Activated CD4-positive, alpha-beta T cell treated with anti-CD3 and anti-CD28 coated beads for 48 hours (primary cell): Measurements from ENCODE around the gene STRA6.

Experiments used
- DNase-seq: peaks from one replicate; pipeline ENCODE4 v3.0.0-alpha.2; 2020

STRA6 gene

GRCh38 chr15:74226761-74227540 lies 24.4 kb upstream of the STRA6 start:
- no peak for DNase-seq

- no peak for DNase-seq
These were observed 23.3 kb upstream of the STRA6 start for GRCh38 chr15:74225928-74226327.

DNA sequence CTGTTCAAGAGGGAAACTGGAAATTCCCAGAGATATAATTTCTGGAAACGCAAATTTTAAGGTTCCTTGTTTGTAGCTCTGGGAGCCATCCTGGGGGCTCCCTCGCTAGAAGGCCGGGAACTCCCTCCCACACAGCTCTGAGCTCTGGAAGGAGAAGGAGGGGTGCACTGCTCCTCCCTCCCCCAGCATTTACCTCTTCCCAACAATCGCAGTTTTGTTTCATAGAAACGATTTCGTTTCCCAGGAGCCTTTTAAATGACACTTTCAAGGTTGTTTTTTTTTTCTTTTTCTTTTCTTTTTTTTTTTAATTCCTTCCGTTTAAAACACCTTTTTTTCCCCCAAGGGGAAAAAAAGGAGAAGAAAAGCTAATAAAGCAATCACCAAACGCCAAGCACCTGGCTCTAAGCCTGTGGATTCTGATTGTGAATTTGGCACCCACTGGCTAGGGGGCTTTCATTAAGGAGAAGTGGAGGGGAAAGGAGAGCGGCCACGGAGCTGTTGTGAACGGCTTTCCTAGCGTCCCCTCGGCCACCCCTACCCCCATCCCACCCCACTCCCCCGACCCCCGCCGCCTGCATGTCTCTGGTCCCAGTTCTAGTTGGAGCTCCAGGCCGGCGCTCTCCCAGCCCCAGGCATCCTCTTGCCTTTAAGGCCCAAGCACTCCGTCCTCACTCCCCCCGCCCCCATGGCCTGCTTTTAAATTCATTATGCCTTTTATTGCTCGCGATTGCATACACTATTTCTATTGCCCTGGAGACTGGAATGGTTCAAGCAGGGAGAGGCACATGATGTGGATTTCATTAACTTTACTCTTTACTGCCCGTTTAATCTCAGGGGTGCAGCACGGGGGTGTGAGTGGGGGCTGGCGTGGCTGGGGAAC lies 19.9 kb upstream of the STRA6 start:
- no peak for DNase-seq

DNA sequence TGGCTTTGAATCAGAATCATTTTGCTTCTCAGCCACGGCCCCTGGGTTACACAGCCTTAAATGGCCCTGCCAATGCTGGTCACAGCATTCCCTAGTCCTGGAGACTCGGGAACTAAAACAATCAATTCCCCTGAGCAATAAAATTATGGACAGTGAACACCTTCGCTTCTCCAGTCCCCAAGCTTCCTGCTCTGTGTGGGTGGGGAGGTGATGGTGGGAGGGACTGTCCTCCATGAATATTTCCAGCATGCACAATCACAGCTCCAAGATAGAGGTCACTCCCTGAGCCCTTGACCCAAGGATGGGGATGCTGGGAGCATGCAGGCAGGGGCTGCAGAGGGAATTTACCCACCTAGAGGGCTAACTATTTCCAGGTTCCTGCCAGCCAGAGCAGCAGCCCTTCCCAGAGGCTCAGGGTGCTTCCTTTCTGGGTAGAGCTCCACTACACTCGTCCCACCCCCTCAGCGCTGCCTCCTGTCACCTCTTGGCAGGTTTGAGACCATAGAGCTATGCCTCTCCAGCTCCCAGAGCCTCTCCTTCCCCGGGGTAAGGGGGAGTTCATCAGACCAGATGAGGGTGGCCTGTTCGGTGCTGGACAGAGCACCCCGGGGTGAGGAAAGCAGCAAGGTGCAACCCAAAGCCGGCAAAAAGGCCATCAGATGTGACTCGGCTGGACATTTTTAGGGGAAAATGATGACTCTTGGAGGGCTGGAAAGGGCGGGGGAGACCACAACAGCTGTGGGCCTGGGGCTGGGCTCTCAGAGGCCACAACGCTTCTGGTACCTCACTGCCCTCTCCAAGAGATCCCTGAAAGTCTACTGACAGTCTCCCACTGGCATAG lies 19.0 kb upstream of the STRA6 start:
- no peak for DNase-seq

GRCh38 chr15:74220475-74221248 lies 18.1 kb upstream of the STRA6 start:
- DNase-seq = no peak

GRCh38 chr15:74217907-74218885 lies 15.6 kb upstream of the STRA6 start:
- no peak for DNase-seq

GRCh38 chr15:74216949-74217348 lies 14.4 kb upstream of the STRA6 start:
- no peak for DNase-seq

DNA sequence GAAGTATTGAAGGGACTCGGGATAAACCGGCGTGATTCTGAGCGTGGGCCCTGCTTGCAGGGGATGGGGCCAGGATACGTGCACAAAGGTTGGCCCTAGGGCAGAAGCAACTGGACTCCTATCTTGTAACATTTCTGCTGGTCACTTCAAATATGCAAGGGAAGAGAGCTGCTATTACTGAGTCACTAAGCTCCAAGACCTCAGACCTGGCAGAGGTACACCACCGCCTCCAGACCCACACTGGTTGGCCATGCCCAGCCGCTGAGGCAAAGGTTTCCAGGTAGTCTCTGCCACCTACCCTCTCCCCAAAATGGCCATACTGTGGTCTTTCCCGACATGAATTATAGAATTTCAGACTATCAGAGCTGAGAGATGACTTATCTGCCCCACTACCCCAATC lies 13.4 kb upstream of the STRA6 start:
- DNase-seq = no peak

DNA sequence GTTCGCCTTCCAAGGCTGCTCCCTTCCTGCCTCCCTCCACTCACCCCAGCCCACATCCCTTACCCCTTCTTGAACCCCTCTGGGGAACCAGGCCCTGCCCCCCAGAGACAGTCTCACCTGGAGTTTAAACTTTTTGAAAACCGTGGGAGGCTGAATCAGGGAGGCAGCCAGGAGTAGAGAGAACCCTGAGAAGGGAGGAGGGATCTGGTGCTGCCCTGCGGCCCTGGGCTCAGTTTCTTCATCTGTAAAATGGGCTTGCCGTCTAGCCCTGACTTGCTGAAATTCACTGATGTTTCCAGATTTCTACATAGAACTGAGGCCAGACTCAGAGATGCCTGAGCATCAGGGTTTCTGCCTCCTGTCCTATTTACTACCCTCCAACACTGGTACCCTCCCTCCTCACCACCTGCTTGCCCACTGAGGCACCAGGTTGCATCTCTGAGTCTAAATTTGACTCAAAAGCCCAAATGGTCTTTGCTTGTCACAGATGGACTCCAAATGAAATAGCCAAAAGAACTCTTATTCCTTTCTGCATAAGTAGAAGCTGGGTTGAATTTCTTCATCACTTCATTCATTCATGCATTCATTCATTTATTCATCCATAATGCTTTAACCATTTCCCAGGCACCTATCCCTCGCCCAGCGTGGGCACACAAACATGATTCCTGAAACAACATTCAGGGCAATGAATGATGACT lies 11.9 kb upstream of the STRA6 start:
- DNase-seq = no peak

DNA sequence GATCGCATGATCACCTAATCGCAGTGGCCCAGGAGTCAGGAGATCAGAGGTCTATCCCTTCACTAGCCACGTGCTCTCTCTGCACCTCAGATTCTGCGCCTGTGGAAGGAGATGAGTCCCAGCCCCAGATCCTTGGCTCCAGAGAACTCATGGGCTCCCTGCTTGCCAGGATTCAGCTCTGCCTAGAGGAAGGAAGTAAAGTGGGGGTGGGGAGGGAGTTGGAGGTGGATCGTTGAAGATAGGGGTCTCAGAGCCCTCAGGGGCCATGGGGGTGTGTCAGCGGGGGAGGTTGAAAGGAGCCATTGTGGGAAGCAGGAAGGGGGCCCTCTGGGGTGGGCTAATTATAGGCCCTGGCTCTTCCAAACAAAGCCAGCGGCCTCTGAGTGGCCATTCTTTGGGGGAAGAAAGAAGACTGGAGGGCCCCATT lies 11.3 kb upstream of the STRA6 start:
- DNase-seq = no peak

GRCh38 chr15:74212494-74212893 lies 9.9 kb upstream of the STRA6 start:
- DNase-seq = no peak

- no peak for DNase-seq
These were observed 9.1 kb upstream of the STRA6 start for GRCh38 chr15:74211656-74212055.

DNA sequence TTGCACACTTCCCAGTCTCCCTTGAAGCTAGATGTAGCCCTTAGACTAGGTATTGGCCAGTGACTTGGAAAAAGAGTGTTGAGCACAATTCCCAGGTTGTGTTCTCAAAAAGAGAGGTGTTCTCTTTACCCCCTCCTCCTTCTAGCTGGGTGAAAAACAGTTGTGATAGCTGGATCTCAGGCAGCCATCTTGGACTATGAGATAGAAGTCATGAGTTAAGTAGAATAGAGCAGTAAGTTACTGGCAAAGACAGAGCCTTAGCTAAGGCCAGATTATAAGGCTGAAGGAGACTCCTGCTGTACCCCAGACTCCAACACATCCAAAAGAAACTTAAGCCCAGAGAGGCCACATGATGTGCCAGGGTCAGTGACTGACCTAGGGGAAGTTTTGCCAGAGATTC lies 8.1 kb upstream of the STRA6 start:
- no peak for DNase-seq

GRCh38 chr15:74209997-74210671 lies 7.5 kb upstream of the STRA6 start:
- no peak for DNase-seq

DNA sequence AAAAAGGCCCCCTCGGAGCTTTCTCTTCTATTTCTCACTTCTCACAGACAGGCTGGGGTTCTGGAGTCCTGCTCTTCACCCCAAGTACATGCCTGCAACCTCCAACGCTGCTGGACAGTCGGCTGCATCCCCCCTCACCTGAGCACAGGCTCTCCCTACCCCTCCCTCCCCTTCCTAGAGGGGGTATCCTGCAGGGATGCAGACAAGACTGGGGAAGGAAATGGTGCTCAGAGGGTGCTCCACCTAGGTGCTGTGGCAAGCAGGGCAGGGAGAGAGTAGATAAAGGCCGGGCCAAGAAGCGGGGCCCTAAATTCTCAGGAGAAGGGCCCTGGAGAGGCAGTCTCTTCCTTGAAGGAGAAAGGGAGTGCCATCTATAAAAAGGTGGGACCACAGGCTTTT lies 7.0 kb upstream of the STRA6 start:
- no peak for DNase-seq

DNA sequence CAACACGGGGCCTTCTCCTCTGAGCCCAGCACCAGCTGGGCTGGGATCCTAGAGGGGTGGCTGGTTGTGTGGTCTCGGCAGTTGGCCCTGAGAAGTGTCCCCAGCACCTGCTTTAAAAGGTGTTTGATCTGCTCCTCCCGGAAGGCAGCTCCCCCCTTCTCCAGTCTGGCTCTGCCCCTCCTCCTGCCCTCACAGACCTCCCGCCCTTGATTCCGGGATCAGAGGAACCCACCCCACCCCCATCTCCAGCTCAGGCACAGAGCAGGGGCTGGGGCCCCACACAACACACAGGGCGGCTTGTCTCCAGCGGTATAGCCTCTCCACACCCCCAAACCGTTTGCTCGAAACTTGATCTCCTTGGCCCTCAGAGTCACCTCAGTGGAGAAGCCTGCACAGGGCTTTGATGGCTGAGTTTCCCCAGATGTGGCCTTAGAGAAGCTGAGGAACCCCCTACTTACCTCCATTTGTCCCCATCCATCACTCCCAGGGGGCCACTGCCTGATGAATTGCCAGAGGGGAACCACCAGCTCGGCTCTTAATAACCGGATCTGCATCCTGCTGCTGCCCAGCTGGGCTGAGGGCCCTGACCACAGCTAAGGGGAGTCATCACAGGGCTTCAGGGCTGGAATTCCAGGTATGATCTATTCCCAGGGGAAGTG lies 6.4 kb upstream of the STRA6 start:
- no peak for DNase-seq

GRCh38 chr15:74208496-74208895 lies 5.9 kb upstream of the STRA6 start:
- DNase-seq = no peak

- no peak for DNase-seq
These were observed 5.3 kb upstream of the STRA6 start for GRCh38 chr15:74207652-74208440.
